ENCODE results near the gene UVRAG.

The UVRAG gene

DNA sequence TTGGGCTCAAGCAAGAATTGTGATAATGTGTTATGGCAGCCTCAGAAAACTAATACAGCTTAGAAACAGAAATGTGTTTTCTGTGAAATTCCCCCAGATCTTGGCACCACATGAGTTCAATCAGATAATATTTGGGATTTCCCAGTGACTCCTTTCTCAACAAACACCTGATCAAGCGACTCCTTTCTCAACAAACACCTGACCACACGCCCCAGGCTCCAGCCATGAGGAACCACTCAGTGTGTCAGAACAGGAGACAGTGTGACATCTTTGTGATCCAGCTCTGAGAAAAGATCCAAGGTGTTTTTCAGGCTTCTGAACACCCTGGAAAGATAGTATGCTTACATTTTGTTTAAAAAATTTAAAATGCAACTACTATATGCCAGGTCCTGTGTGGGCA lies 1.9 kb upstream of the UVRAG start:
- H3K4me2 ChIP-seq (ENCODE audit: low read length), result no peak overlapping the region
- peaks cover 26% of the 10 kb centered on the region for H3K4me1 ChIP-seq (ENCODE audit: control insufficient read depth, insufficient read depth, low read length)

GRCh38 chr11:75813622-75814039 lies 1.4 kb upstream of the UVRAG start:
- Histone ChIP-seq H3K4me3 (ENCODE audit: low read length) (no peak overlapping the region), H3K4me1 (ENCODE audit: control insufficient read depth, insufficient read depth, low read length) (peaks cover 26% of the 10 kb centered on the region), H3K9ac (ENCODE audit: low read depth, low read length) (peak overlapping the region; percentile 92), H3K9me3 (replicated peaks; ENCODE audit: low read length) (no peaks in the 10 kb centered on the region), H3K4me2 (ENCODE audit: low read length) (peak overlapping the region; percentile 87), H3K27me3 (ENCODE audit: control insufficient read depth, insufficient read depth, low read length) (peaks cover 13% of the 10 kb centered on the region), H3K36me3 (ENCODE audit: insufficient read depth, low read length) (no peaks in the 10 kb centered on the region)

More for the DNA sequence above, 1.9 kb upstream of the UVRAG start:
- H3K36me3 ChIP-seq (ENCODE audit: insufficient read depth, low read length), result no peaks in the 10 kb centered on the region
- no peak overlapping the region for H3K4me3 ChIP-seq (ENCODE audit: low read length)
- no peaks in the 10 kb centered on the region for H3K9me3 ChIP-seq (replicated peaks; ENCODE audit: low read length)
- no peak overlapping the region for H3K9ac ChIP-seq (ENCODE audit: low read depth, low read length)
- peaks cover 13% of the 10 kb centered on the region for H3K27me3 ChIP-seq (ENCODE audit: control insufficient read depth, insufficient read depth, low read length)

DNA sequence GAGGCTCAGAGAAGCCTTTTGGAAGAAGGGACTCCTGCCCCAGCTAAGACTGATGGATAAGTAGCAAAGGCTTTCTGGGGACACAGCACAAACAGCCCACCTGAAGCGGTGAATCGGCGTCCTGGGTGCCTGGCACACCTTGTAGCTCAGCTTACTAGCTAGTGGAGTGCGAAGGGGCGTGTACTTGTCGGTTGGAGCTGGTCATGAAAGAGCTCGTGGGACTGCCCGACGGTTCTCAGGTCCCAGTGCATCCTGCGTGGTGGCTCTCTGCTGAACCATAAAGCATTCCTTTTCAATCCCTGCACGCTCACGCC lies 690 bp upstream of the UVRAG start:
- Histone ChIP-seq H3K4me1 (ENCODE audit: control insufficient read depth, insufficient read depth, low read length) (peaks cover 26% of the 10 kb centered on the region), H3K9me3 (replicated peaks; ENCODE audit: low read length) (no peaks in the 10 kb centered on the region), H3K36me3 (ENCODE audit: insufficient read depth, low read length) (no peaks in the 10 kb centered on the region), H3K4me2 (ENCODE audit: low read length) (peak overlapping the region; percentile 87), H3K27me3 (ENCODE audit: control insufficient read depth, insufficient read depth, low read length) (peaks cover 11% of the 10 kb centered on the region), H3K9ac (ENCODE audit: low read depth, low read length) (peak overlapping the region; percentile 92), H3K4me3 (ENCODE audit: low read length) (peak overlapping the region; percentile 78)

DNA sequence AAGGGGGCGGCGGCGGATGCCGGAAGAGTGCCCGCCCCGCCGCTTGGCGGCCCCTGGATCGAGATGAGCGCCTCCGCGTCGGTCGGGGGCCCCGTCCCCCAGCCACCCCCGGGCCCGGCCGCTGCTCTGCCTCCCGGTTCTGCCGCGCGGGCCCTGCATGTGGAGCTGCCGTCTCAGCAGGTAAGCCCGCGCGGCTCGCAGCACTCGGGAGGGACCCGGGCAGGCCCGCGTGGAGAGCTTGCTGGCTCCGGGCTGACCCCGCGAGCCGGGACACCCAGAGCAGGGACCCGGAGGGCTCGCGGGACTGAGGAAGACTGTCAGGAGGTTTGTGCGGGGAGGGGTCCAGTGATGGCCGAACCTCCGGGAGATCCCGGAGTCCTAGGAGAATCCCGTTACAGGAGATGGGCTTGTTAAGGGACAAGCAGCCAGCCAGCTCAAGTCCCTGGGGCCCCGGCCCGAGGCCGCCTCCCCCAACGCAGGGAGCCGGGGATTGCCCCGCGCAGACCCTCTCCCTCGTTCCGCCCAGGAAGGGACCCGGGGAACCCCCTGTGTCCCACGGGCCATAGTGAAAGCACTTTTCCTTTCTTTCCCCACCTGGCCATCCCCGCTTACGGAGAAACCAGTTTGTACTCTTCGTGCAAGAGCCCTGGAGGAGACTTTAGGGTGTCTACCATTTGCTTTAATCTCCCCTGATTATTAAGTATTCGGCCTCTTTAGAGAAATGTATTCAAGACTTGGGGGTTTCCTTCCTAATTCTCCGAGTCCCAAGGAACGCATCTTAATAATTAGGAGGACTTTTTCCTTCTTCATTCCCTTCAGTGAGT lies 547 bp downstream of the UVRAG start:
- Histone ChIP-seq H3K4me2 (ENCODE audit: low read length) (peak overlapping the region; percentile 96), H3K4me3 (ENCODE audit: low read length) (peak overlapping the region; percentile 78), H3K9ac (ENCODE audit: low read depth, low read length) (peak overlapping the region; percentile 92), H3K9me3 (replicated peaks; ENCODE audit: low read length) (no peaks in the 10 kb centered on the region), H3K4me1 (ENCODE audit: control insufficient read depth, insufficient read depth, low read length) (peaks cover 26% of the 10 kb centered on the region), H3K27me3 (ENCODE audit: control insufficient read depth, insufficient read depth, low read length) (peaks cover 1% of the 10 kb centered on the region), H3K36me3 (ENCODE audit: insufficient read depth, low read length) (no peaks in the 10 kb centered on the region)

- peaks cover 26% of the 10 kb centered on the region for H3K4me1 ChIP-seq (ENCODE audit: control insufficient read depth, insufficient read depth, low read length)
- peak overlapping the region; percentile 92 for H3K9ac ChIP-seq (ENCODE audit: low read depth, low read length)
- peak overlapping the region; percentile 78 for H3K4me3 ChIP-seq (ENCODE audit: low read length)
- H3K36me3 ChIP-seq (ENCODE audit: insufficient read depth, low read length), result no peaks in the 10 kb centered on the region
- H3K4me2 ChIP-seq (ENCODE audit: low read length), result peak overlapping the region; percentile 96
- no peaks in the 10 kb centered on the region for H3K9me3 ChIP-seq (replicated peaks; ENCODE audit: low read length)
- H3K27me3 ChIP-seq (ENCODE audit: control insufficient read depth, insufficient read depth, low read length), result no peaks in the 10 kb centered on the region
Observed at GRCh38 chr11:75816561-75817239, 1.7 kb downstream of the UVRAG start.

DNA sequence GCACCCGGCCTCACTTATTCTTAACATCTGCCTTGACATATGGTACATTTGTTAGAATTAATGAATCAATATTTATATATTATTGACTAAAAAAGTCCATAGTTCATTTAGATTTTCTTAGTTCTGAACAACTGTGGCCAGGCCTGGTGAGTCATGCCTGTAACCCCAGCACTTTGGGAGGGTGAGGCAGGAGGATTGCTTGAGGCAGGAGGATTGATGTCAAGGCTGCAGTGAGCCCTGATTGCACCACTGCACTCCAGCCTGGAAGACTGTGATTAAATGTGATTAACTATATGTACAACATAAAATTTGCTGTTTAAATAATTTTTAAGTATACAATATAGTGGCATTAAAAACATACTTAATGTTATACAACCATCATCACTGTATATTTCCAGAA lies 5.6 kb downstream of the UVRAG start:
- Histone ChIP-seq H3K4me2 (ENCODE audit: low read length) (no peak overlapping the region), H3K36me3 (ENCODE audit: insufficient read depth, low read length) (no peaks in the 10 kb centered on the region), H3K9me3 (replicated peaks; ENCODE audit: low read length) (no peaks in the 10 kb centered on the region), H3K9ac (ENCODE audit: low read depth, low read length) (no peak overlapping the region), H3K27me3 (ENCODE audit: control insufficient read depth, insufficient read depth, low read length) (no peaks in the 10 kb centered on the region), H3K4me3 (ENCODE audit: low read length) (no peak overlapping the region), H3K4me1 (ENCODE audit: control insufficient read depth, insufficient read depth, low read length) (peaks cover 16% of the 10 kb centered on the region)

DNA sequence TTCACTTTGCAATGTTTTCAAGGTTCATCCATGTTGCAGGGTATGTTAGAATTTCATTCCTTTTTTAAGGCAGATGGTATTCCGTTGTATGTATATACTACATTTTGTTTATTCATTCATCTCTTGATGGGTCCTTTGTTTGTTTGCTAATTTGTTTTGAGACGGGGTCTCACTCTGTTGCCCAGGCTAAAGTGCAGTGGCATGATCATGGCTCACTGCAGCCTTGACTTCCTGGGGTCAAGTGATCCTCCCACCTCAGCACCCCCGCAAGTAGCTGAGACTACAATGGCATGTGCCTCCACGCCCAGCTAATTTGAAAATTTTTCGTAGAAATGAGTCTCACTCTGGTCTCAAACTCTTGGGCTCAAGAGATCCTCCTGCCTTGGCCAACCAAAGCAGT lies 6.2 kb downstream of the UVRAG start:
- peaks cover 13% of the 10 kb centered on the region for H3K4me1 ChIP-seq (ENCODE audit: control insufficient read depth, insufficient read depth, low read length)
- H3K4me2 ChIP-seq (ENCODE audit: low read length), result no peak overlapping the region
- H3K4me3 ChIP-seq (ENCODE audit: low read length), result no peak overlapping the region
- no peak overlapping the region for H3K9ac ChIP-seq (ENCODE audit: low read depth, low read length)
- no peaks in the 10 kb centered on the region for H3K27me3 ChIP-seq (ENCODE audit: control insufficient read depth, insufficient read depth, low read length)
- no peaks in the 10 kb centered on the region for H3K9me3 ChIP-seq (replicated peaks; ENCODE audit: low read length)
- H3K36me3 ChIP-seq (ENCODE audit: insufficient read depth, low read length), result no peaks in the 10 kb centered on the region

DNA sequence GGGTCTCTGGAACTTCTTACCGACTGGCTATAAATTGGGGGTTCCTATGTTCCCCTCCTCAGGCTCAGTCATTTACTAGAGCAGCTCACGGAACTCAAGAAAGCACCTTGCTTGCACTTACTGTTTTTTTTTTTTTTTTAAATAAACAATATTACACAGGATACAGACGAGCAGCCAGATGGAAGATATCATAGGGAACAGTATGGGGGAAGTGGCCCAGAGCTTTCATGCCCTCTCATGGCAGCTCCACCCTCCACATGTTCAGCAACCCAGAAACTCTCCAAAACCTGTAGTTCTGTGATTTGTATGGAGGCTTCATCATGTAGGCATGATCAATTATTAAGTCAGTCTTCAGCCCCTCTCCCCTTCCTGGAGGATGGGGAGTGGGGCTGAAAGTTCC lies 7.5 kb downstream of the UVRAG start:
- Histone ChIP-seq H3K9me3 (replicated peaks; ENCODE audit: low read length) (no peaks in the 10 kb centered on the region), H3K27me3 (ENCODE audit: control insufficient read depth, insufficient read depth, low read length) (no peaks in the 10 kb centered on the region), H3K4me1 (ENCODE audit: control insufficient read depth, insufficient read depth, low read length) (peaks cover 11% of the 10 kb centered on the region), H3K36me3 (ENCODE audit: insufficient read depth, low read length) (no peaks in the 10 kb centered on the region), H3K4me2 (ENCODE audit: low read length) (no peak overlapping the region), H3K9ac (ENCODE audit: low read depth, low read length) (no peak overlapping the region), H3K4me3 (ENCODE audit: low read length) (no peak overlapping the region)

DNA sequence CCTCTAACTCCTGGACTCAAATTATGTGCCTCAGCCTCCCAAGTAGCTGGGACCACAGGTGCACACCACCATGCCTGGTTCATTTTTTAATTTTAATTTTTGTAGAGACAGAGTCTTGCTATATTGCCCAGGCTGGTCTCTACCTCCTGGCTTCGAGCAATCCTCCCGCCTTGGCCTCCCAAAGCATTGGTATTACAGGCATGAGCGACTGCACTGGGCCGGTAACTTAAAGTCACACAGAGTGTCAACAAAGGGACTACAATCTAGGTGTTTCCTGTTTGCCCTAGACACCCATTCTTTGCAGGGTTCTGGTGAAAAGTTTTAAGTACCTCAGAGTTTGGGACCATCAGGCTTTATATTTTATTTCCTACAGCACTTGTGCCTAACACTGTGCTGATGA lies 8.4 kb downstream of the UVRAG start:
- Histone ChIP-seq H3K4me1 (ENCODE audit: control insufficient read depth, insufficient read depth, low read length) (peaks cover 11% of the 10 kb centered on the region), H3K27me3 (ENCODE audit: control insufficient read depth, insufficient read depth, low read length) (no peaks in the 10 kb centered on the region), H3K9me3 (replicated peaks; ENCODE audit: low read length) (no peaks in the 10 kb centered on the region), H3K4me2 (ENCODE audit: low read length) (no peak overlapping the region), H3K9ac (ENCODE audit: low read depth, low read length) (no peak overlapping the region), H3K36me3 (ENCODE audit: insufficient read depth, low read length) (no peaks in the 10 kb centered on the region), H3K4me3 (ENCODE audit: low read length) (no peak overlapping the region)

GRCh38 chr11:75823946-75824345 lies 8.9 kb downstream of the UVRAG start:
- Histone ChIP-seq H3K4me1 (ENCODE audit: control insufficient read depth, insufficient read depth, low read length) (peaks cover 11% of the 10 kb centered on the region), H3K27me3 (ENCODE audit: control insufficient read depth, insufficient read depth, low read length) (no peaks in the 10 kb centered on the region), H3K36me3 (ENCODE audit: insufficient read depth, low read length) (no peaks in the 10 kb centered on the region), H3K9me3 (replicated peaks; ENCODE audit: low read length) (no peaks in the 10 kb centered on the region), H3K4me2 (ENCODE audit: low read length) (no peak overlapping the region), H3K9ac (ENCODE audit: low read depth, low read length) (no peak overlapping the region), H3K4me3 (ENCODE audit: low read length) (no peak overlapping the region)

DNA sequence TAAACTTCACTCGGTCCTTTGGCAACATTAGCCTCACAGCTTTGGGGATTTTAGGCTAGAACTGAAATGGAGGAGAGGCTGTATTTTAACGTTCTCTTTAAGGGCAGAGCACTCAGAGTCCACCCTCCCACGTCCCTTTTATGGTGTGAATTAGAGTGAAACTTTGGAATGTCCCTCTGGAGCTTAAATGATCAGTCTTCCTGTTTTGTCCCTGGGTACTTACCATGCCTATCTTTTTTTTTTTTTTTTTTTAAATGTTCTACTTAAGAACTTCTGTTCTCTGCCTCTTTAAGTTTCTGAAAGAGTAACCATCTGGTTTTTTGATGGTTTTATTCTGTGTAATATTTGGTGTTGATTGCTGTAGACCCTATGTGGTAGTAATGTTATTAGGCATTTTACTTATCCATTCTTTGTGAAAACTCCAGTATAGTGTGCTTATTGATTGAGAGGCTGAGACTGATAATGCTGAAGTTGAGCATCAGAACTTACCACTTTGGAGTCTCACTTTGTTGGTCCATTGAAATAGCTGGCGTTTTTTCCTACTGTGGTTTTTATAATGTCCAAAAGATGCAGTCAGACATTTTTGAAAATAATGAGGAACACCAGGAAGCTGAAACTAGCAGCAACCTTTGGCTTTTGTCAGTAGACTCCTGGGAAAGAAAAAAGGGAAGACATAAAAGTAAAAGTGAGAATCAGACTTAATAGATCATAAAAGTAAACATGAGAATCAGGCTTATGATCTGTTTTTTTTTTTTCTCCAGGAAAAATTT lies 11.6 kb downstream of the UVRAG start:
- Histone ChIP-seq H3K36me3 (ENCODE audit: insufficient read depth, low read length) (no peaks in the 10 kb centered on the region), H3K9me3 (replicated peaks; ENCODE audit: low read length) (no peaks in the 10 kb centered on the region), H3K9ac (ENCODE audit: low read depth, low read length) (peak overlapping the region; percentile 10), H3K27me3 (ENCODE audit: control insufficient read depth, insufficient read depth, low read length) (no peaks in the 10 kb centered on the region), H3K4me2 (ENCODE audit: low read length) (peak overlapping the region; percentile 30), H3K4me3 (ENCODE audit: low read length) (no peak overlapping the region), H3K4me1 (ENCODE audit: control insufficient read depth, insufficient read depth, low read length) (peaks cover 11% of the 10 kb centered on the region)
